ENCODE measurements around the gene WWOX.

The WWOX gene

DNA sequence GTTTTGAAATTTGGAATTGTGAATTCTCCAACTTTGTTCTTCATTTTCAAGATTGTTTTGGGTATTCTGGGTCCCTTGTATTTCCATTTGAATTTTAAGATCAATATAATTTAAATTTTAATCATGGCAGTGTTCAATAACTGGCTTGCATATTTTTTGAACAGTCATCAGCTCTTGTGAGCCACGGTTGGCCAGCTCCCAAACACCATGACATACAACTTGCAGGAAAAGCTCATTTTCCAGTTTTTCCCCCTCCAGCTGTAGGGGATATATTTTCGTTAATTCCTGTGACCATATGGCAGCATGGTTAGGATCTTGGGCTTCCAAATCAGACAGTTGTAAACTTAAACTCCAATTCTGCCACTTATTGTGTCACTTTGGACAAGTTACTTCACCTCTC lies 690.1 kb downstream of the WWOX start:
- DNase-seq, result no peak

DNA sequence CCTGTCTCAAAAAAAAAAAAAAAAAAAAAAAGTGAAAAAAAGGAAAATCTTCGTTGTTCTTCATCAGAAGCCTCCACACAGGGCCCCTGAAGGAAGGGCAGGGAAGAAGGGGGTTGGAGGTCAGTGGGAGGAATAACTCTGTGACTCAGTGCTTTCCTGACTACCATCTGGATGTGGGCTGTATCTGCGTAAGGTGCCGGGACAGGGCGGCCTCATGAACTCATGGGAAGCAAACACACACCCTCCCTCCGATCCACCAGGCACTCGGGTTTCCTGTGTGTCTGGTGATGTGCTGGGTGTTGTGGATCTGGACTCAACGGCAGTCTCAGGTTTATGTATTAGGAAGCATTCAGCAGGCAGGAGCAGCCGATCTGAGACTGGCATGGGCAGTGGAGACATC lies 691.6 kb downstream of the WWOX start:
- DNase-seq, result no peak

DNA sequence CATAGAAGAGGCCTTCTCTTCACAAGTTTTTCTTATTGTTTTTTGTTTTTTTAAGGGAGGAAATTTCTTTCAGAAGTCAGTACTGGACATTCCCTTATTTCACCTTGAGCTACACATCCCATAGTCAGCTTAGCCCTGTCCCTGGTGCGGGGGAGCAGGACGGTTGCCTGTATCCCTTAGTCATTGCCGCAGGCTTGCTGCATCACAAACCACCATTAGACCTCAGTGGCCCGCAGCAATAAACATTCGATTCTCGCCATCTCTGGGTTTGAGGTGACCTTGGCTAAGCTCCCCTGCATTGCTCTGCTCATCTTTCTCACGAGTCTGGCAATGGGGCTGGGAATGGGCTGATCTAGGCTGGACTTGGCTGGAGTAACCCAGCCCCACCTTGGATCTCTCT lies 692.5 kb downstream of the WWOX start:
- DNase-seq, result no peak

DNA sequence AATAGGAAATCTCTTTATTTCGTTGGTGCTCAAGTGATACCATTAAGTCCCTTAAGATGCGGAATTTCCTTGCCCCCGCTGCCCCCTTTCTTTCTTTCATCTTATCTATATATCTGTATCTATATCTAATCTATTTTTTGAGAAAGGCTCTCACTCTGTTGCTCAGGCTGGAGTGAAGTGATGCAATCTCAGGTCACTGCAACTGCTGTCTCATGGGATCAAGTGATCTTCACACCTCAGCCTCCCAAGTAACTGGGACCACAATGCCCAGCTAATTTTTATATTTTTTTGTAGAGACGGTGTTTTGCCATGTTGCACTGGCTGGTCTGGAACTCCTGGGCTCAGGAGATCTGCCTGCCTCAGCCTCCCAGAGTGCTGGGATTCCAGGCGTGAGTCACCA lies 693.5 kb downstream of the WWOX start:
- no peak for DNase-seq

DNA sequence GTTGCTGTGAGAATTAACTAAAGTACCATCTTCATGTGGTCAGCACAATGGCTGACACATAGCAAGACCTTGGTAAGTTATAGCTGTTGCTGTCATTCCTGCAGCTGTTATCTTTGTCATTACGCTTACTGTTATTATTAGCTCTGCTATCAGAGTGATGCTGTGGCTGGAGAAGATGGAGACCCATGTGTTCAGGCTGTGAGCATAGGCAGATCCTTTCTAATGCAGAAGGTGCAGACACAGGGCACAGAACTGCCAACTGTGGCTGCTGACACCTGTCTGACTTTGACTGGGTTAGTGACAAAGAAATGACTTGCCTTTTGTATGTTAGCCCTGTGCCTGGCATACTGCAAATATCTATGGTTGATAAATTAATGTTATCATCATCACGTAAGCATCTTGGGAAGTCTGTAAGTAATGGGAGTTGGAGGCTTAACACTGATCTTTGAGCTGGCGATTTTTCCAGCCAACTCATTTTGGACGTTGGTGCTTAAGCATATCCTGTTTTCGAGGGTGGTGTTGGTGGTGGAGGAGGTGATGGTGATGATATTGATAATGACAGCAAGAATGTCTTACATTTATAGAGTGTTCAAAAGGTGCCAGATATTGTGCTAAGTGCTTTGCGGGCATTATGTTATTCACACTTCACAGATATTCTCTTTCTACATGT lies 695.3 kb downstream of the WWOX start:
- no peak for DNase-seq

DNA sequence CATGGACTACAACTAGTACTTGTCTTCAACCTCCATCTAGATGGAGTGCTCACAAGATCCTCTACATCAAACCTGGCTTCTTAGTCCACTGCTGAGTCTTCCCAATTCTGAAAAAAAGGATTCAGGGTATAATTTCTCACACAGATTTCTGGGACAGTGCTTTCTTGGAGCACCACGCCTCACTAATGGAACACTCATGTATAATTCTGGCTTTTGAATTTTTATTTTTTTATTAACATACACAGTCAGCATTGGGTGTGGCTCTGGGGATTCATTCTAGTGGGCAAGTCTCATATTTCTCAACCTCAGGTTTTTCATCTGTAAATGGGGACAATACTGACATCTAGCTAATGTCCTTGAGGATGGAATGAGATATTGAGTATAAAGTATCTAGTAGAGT lies 696.0 kb downstream of the WWOX start:
- no peak for DNase-seq

DNA sequence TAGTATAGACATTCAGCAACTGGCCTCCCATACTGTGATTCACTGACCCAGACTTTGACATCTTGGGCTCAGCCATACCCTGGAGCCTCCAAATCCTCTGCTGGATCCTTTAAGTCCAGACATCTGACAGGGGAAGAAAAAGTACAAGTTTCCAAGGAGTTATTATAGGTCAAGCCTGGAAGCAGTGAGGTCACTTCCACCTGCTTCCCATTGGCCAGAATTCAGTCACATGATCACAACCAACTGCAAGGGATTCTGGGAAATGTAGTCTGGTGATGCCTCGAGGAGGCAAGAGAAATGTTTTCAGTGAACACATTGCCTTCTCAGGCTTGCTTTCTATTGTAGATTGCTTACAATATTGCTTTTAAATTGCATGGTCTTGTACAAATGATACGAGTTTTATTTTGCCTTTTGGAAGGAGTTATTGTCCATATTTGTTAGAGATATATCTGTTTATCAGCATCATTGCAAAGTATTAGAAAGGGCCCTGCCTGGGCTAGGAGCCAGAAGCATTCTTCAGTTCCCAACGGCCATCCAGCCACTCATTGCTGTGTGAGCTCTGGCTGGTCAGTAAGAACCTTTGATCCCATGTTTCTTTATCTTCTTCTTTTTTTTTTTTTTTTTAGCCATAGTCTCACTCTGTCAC lies 696.9 kb downstream of the WWOX start:
- no peak for DNase-seq

DNA sequence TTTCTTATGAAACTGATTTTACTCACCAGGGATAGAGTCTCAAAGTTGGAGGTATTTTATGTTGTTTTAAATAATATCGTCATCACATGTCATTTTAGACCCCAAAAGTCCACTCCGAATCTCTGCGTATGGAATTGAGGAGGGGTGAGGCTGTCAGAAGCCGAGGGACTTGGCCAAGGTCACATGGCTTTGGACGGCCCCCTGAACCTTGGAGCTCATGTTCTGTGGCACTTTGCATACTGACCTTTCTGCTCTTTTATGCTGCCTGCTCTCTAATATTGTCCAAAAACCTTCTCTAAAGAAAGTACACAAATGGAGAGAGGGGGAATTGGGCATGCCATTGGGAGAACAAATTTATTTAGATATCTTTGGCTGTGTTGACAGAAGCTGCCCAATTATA lies 700.0 kb downstream of the WWOX start:
- DNase-seq, result no peak

DNA sequence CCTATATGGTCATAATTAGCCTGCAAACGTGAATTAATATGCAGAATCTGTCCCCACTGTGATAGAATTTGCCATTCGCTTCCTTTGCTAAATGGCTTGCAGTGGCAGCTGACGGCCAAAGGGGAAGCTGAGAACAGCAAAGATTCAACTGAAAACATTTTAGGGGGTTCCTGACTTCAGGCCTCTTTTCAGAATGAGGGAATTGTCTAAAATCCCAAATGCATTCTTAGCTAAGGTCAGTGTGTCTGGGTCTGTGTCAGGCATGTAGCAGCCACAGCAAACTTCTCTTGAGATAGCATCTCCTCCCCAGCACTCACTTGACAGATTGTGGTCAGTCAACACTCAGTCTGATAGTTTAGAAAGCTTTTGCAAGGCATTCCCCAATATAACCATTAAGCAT lies 701.1 kb downstream of the WWOX start:
- no peak for DNase-seq

DNA sequence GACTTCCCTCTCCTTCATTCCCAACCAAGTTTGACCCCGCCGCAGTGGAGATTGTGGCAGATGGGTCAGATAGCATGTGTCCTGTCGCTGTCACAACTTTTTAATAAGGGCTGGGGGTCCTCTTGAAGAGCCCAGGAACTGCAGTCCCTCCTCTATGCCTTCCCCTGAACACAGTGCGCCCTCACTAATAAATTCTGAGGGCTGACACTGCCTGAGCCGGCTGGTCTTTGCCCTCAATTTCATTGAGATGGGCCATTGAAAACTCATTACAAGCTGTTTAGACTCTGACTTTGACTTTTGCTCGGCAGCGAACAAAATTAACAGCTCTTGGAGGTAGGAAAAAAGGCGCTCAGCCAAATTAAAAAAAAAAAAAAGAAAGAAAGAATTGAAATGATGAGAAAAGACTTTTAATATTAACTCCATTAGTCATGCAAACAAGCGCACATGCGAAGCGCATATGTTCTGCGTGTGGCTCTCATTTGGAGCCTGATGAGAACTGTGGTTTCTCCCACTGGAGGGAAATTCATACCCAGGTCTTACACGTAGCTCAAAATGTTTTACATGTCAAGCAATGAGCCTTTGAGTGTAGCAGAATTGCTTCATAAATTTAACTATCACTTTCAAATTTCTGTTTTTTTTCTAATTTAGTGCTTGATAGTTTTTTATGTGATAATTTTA lies 704.7 kb downstream of the WWOX start:
- no peak for DNase-seq

DNA sequence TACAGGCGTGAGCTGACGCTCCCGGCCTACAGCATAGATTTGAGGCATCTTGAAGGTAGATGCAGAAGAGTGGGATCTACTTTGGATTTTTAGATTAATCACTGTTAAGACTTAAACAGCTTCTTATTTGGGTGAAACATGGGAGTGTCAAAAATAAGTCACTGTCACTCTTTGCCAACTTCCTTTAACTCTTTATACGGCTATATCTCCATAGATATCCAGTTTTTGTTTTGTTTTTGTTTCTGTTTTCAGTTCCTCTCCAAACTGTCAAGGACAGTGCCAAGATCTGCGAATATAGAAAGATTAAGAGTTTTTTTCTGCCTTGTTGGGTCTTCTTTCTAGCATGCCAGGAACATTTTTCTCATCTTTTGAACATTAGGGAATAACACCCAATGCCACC lies 706.1 kb downstream of the WWOX start:
- DNase-seq, result no peak

DNA sequence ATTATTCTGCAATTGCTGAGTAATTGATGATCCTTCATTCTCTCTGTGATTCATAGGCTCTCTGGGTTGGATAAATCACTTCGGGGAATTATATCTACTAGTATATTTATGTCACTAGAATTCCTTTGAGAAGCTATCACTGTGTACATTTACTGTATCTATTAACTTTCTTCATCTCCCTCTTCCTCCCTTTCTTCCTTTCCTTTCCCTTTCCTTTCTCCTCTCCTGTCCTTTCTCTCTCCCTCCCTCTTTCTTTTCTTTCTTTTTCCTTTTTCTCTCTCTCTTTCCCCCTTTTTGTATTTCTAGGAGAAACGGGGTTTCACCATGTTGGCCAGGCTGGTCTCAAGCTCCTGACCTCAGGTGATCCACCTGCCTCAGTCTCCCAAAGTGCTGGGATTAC lies 711.8 kb downstream of the WWOX start:
- no peak for DNase-seq

DNA sequence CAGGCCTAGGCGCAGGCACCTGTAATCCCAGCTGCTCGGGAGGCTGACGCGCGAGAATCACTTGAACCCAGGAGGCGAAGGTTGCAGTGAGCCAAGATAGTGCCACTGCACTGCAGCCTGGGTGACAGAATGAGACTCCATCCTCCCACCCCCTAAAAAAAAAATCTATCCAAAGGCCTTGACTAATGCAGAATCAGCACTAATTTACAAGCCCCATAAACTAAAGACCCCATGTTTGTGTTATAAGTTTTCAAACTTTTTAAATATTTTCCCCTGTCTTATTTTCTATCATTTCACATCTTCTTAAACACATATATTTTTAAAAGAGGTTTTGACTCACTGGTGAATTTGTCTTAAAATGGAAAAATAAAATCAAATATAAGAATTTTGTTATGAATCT lies 713.1 kb downstream of the WWOX start:
- DNase-seq, result no peak

DNA sequence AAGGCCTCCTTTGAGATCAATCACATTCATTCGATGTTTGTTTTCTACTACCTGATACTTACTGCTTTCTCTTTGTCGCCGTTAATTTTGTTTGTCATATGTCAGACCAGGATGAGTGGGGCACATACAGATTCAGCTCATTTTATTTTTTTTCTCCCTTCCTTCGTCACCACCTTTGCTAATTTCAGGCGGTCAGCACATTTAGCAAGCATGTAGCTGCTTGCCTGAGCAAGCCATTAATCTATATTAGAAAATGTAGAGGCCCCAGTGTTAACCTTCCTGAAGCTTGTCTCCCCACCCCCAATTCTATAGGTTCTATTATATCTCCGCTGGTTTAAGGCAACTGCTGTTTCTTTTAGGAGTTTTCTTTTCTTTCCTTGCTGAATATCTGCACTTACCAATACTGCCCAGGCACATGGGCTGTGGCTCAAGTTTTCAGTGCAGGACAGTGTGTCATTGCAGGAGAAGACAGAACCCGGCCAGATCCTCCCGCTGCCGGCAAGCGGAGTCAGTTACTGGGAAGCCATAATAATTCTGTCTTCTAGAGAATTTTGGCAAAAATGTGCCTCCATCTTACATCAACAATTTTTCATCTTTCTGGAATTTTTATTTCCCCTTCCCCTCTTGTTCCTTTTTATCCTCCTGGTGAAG lies 714.3 kb downstream of the WWOX start:
- DNase-seq, result no peak

DNA sequence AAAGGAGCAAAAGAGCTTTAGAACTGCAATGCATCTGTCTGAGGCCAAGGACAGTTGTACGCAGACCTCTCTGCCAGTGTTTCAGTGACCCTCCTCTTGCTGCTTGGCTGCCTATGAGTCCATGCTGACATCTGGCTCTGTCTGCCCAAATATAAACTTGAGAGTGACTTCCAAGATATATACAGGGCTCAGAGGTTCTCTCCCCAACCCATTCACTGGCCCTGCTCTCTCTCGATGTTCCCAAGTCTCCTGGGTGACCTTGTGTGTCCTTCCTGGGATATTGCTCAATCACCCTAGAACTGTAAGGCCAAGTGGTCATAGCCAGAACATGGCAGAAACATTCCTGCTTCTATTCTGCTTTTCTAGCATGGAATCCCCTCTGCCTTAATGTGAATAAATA lies 716.3 kb downstream of the WWOX start:
- no peak for DNase-seq

DNA sequence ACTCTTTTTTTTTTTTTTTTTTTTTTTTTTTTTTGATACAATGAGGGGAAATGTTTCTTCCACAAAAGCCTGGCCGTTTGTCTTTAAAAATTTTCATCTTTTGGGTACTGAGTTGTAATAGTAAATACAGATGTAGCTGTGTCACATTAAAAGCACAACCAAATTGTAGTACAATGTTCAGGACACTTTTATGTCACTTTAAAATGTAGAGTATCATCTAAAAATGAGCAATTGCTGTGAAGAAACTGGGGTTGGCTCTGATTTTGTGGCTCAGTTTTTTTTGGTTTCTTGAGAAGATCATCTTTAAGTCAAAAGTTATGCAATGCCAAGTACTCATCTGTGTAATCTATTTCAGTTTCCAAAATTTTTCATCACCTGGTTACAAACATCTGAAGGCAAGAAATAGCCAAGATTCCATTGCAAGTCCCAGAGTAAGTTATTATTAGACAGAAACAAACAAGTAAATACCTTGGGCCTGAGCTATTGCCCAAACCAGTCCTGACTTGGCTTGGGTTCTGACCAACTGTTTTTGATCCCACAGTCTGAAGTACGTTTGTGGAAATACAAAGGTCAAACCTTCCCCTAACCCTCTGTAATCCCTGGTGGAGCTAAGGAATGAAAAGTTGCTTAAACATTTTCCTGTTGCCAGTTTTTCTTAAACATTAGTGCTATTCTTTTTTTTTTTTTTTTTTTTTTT lies 717.2 kb downstream of the WWOX start:
- no peak for DNase-seq

DNA sequence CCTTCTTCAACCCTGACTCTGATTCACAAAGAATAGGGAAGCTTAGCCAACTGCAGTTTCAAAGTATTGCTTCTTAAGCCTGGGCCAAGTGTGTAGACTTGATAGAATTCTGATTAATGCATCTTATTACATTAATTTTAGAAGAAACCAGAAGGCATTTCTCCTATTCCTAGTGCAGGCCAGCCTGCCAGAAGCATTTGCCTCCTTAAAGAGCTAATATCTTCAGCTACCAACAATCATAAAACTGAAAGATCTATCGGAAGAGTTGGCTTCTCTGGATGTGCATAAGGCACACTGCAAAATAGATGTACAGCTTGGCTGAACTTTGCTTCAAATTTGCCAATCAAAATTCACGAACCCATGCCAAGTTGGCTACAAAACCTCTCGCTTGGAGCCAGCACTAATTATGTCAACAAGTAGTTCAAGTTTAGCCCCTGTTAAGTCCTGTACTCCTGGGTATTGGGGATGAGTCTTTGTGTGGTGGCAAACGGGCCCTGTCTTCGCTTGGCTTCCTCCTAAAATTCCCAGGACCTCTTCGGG lies 717.8 kb downstream of the WWOX start:
- no peak for DNase-seq

DNA sequence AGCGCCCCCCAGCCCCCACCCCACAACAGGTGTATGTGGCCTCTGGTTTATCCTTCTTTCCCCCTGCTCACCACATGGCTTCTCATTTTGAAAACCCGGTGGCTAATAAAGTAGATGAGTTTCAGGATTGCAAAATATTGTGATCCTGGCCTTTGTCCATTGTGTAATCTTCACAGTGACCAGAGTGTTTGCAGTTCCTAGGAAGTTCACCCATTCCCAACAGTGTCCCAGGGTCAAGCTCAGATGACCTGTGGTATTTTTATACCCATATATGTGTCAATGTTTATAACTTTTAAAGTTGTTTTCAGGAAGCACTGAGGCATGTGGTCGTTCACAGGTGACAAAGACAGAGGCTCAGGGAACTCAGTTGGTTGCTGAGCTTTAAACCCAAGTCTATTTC lies 721.9 kb downstream of the WWOX start:
- no peak for DNase-seq

DNA sequence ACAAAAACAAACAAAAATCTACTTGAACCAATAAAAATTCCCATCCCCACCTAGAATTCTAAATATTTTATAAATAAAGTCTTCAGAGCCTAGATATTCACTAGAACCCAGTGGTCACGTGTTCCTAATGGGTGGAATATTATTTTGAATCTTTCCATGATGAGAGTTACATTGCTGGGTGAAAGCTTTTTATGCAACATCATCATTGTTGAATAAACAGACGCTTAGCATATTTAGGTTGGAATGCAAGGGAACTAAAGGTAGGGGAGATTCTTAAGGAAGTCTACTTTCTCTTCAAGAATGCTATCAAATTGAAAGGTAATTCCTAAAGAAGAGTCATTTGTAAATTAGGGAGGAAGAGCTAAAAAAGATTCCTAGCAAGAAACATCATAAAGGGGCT lies 723.1 kb downstream of the WWOX start:
- no peak for DNase-seq

DNA sequence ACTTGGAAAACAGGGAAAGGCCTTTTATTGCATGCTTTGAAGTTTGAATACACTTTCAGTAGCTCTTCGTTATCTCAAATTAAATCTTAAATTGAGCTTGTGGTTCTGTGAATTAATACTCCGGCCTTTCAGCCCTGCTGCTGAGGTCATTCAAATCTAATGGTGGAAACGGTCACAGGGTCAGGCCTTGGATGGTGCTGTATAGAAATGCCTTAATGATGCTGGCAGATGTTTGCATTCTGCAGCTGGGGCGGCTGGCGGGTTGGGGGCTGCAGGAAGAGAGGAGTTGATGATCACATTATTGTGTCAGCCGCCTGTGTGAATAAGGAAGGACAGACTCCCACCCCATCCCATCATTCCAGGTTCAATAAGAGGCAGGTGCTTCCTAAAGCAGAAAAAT lies 723.6 kb downstream of the WWOX start:
- DNase-seq, result no peak

DNA sequence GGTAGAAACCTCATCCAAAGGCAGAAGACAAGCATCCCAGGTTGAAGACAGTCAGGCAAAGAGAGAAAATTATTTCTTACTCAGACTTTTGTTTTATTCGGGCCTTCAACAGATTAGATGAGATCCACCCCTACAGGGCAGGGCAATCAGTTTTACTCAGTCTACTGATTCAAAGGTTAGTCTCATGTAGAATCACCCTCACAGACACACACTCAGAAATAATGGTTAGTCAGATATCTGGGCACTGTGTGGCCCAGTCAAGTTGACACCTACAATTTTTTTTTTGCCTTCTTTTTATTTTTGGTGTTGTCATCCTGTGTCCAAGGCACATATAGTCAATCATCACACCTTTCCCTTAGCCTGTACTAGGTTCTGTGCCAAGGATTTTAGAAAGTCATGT lies 729.8 kb downstream of the WWOX start:
- no peak for DNase-seq

DNA sequence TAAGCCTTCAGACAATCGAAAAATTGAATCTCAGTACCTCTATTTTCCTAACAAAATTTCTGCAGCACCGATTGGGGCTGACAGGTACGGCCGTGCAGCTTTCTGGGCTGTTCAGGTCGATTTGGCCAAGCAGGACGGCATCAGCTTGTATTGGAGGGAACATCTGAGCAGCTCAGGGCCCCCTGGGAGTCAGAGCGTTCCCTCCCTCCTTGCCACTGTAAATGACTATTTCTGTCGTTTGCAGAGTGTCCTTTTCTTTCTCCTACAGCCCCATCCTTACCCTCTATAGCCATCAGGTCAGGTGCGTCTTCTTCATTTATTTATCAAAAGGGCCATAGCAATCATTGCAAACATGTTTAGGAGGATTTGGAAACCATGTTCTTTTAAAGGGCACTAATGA lies 731.1 kb downstream of the WWOX start:
- DNase-seq, result no peak

DNA sequence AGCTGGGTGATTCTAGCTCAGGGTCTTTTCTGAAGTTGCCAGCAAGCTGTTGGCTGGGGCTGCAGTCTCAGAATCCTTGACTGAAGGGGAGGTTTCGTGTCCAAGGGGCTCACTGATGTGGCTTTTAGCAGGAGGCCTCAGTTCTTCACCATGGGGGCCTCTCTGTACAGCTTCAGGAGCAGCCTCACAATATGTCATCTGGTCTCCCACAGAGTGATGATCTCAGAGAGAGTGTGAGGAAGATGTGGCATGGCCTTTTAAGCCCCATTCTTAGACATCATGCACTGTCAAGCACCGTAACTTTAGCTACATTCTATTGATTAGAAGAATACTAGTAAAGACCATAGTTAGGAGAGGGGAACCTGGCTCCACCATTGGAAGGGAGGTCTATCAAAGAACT lies 732.6 kb downstream of the WWOX start:
- DNase-seq, result no peak
